Endodermal cell (in vitro differentiated cells): ENCODE results near the gene SRSF4. TPM values are rescaled to one million over a fixed set of nuclear protein-coding genes. Genes with fewer than 3 reads are reported as not detected.
A peak's percentile ranks its signal among the peaks of the same experiment; 100 is the strongest.

Source experiments
- DNase-seq: peaks from one replicate; pipeline ENCODE4 v3.0.0-alpha.2; 2017
- H3K27ac ChIP-seq: 2 replicates; pipeline ENCODE4 v1.5.1; 2013; ENCODE audit warnings: mild to moderate bottlenecking, low read depth, low read length, moderate library complexity
- H3K27me3 ChIP-seq: 2 replicates; pipeline ENCODE4 v1.6.1; 2013; ENCODE audit warnings: mild to moderate bottlenecking, low read length, moderate library complexity; ENCODE audit not compliant: insufficient read depth, control insufficient read depth, poor library complexity, severe bottlenecking
- H3K36me3 ChIP-seq: 2 replicates; pipeline ENCODE4 v1.7.0; 2013; ENCODE audit warnings: mild to moderate bottlenecking, low read length, moderate library complexity; ENCODE audit not compliant: control insufficient read depth, insufficient read depth
- H3K4me1 ChIP-seq: one replicate; pipeline ENCODE4 v1.7.0; 2013; ENCODE audit warnings: low read length; ENCODE audit not compliant: control insufficient read depth, insufficient read depth
- H3K4me3 ChIP-seq: 2 replicates; pipeline ENCODE4 v1.5.1; 2013; ENCODE audit warnings: mild to moderate bottlenecking, low read length, moderate library complexity
- H3K9ac ChIP-seq: 2 replicates; pipeline ENCODE4 v1.6.1; 2013; ENCODE audit warnings: mild to moderate bottlenecking, low read length, moderate library complexity; ENCODE audit not compliant: poor library complexity, severe bottlenecking; ENCODE audit errors: extremely low read depth
- H3K9me3 ChIP-seq: 2 replicates; pipeline ENCODE4 v1.6.1; 2013; ENCODE audit warnings: mild to moderate bottlenecking, low read length, moderate library complexity; ENCODE audit not compliant: control insufficient read depth
- H3K27ac Mint-ChIP-seq: 2 replicates; pipeline ENCODE4 v1.8.0; 2020; ENCODE audit warnings: mixed read lengths
- H3K27me3 Mint-ChIP-seq: 2 replicates; pipeline ENCODE4 v1.8.0; 2021; ENCODE audit warnings: mild to moderate bottlenecking, mixed read lengths; ENCODE audit not compliant: insufficient read depth
- H3K36me3 Mint-ChIP-seq: 2 replicates; pipeline ENCODE4 v1.8.0; 2020; ENCODE audit warnings: low read depth, mixed read lengths
- H3K4me1 Mint-ChIP-seq: 2 replicates; pipeline ENCODE4 v1.8.0; 2020; ENCODE audit warnings: mixed read lengths
- H3K4me3 Mint-ChIP-seq: 2 replicates; pipeline ENCODE4 v1.8.0; 2020; ENCODE audit warnings: mild to moderate bottlenecking, moderate library complexity, mixed read lengths
- H3K9me3 Mint-ChIP-seq: 2 replicates; pipeline ENCODE4 v1.8.0; 2020; ENCODE audit warnings: mild to moderate bottlenecking, mixed read lengths
- CTCF ChIP-seq: fragments of 200-600 bp; sonication (generic); conservative IDR thresholded peaks from 2 replicates; pipeline ENCODE4 v1.5.0; 2021; ENCODE audit warnings: antibody characterized with exemption, mild to moderate bottlenecking
- WGBS, 2 experiments: methylation state at CpG; one replicate each; pipeline versions ENCODE4 v1.1.5 to v1.1.7; 2013; ENCODE audit warnings: missing lambda C conversion rate in 2 of 2, mixed read lengths in 1 of 2; ENCODE audit not compliant: insufficient coverage in 1 of 2, insufficient read length in 1 of 2; 5-methylcytosine and 5-hydroxymethylcytosine counted together
- total RNA-seq, 2 donors: library from RNA; stranded (reverse); fragmentation: NEBNext Ultra II Directional in 1 of 2; extraction: Animal tissue kit (Norgen Biotek cat#: 25700) in 1 of 2; gene quantifications; 2 replicates in 1 of 2; 3 replicates in 1 of 2; pipeline ENCODE4 v1.2.1, GENCODE V29; 2021

The SRSF4 gene
- total RNA-seq, 2 donors from 2014 or later = 89.1 to 107 TPM

GRCh38 chr1:29148656-29149491 is 32.8 kb downstream of the SRSF4 start:
- Histone ChIP-seq H3K4me1 (no peaks in the 10 kb centered on the region), H3K27ac (no peak overlapping the region), H3K9me3 (no peaks in the 10 kb centered on the region), H3K4me3 (no peak overlapping the region), H3K36me3 (peaks cover 85% of the 10 kb centered on the region), H3K9ac (no peak overlapping the region), H3K27me3 (no peaks in the 10 kb centered on the region)
- Mint-ChIP-seq H3K4me3 (no peak overlapping the region), H3K27me3 (no peaks in the 10 kb centered on the region), H3K4me1 (no peaks in the 10 kb centered on the region), H3K9me3 (no peaks in the 10 kb centered on the region), H3K27ac (peak overlapping the region; percentile 48), H3K36me3 (peaks cover 87% of the 10 kb centered on the region)
- 93 to 96% methylated on average over 27 to 35 of the region's 35 CpGs for WGBS, 2 experiments
- no peak for TF ChIP-seq CTCF
- no peak for DNase-seq

DNA sequence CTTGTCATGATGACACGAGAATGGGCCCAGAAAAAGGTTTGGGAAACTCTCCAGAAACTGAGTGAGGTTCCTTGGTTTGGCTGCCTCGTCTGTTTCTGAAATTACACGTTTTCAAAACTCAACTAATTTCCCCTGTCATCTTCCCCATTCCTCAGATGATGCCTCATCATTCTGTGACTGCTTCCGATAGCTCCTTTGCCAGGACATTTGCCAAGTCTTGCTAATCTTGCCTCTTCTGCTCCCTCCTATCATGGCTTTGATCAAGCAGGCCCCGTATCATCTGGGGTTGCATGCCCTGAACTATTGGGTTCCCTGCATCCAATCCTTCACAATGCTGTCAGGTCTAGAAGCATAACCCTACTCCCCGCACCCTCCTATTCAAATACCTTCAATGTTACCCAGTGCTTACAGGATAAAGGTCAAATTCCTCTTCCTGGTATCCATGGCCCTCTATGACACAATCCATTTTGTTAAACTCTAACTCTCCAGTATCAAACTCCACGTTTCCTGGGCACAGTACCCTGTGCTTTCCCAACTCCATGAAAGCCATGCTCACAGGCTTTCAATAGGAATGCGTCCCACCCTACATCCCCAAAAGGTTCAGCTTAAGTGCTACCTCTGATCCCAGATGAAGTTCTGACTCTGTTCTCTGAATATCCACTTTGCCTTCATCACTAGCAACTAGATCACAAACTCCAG is 35.8 kb downstream of the SRSF4 start:
- Mint-ChIP-seq H3K4me1 (no peaks in the 10 kb centered on the region), H3K27me3 (no peaks in the 10 kb centered on the region), H3K27ac (peak overlapping the region; percentile 11), H3K9me3 (peaks cover under 1% of the 10 kb centered on the region), H3K4me3 (no peak overlapping the region), H3K36me3 (peaks cover 73% of the 10 kb centered on the region)
- Histone ChIP-seq H3K27ac (peak overlapping the region; percentile 29), H3K9me3 (no peaks in the 10 kb centered on the region), H3K9ac (no peak overlapping the region), H3K4me3 (no peak overlapping the region), H3K36me3 (peaks cover 59% of the 10 kb centered on the region), H3K4me1 (no peaks in the 10 kb centered on the region), H3K27me3 (no peaks in the 10 kb centered on the region)
- no peak for DNase-seq
- TF ChIP-seq CTCF = no peak
- 82 to 83% methylated on average over 7 to 8 of the region's 8 CpGs for WGBS, 2 experiments

DNA sequence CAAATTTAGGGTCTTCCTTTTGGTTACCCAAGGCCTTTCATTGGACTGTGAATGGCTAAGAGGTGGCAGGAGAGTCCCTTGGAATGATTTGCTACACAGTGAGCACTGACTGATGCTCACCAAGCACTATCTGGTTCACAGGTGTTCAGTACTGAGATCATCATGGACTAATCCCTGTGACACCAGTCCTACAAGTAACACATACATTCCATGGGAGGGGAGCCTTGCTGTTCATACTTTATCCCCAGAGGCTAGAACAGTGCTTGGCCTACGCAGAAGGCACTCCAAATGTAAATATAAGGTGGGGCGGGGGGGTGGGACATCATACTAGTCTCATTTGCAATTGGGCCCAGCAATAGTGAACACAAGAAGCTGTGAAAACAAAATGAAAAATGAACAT is 37.5 kb downstream of the SRSF4 start:
- 97 to 100% methylated on average over 1 to 2 of the region's 2 CpGs for WGBS, 2 experiments

More for the DNA sequence above, 37.5 kb downstream of the SRSF4 start:
- Mint-ChIP-seq H3K27ac (no peak overlapping the region), H3K4me1 (no peaks in the 10 kb centered on the region), H3K4me3 (no peak overlapping the region), H3K27me3 (no peaks in the 10 kb centered on the region), H3K36me3 (peaks cover 58% of the 10 kb centered on the region), H3K9me3 (peaks cover 5% of the 10 kb centered on the region)
- Histone ChIP-seq H3K9me3 (no peaks in the 10 kb centered on the region), H3K9ac (no peak overlapping the region), H3K27me3 (no peaks in the 10 kb centered on the region), H3K4me3 (no peak overlapping the region), H3K27ac (no peak overlapping the region), H3K36me3 (peaks cover 45% of the 10 kb centered on the region), H3K4me1 (no peaks in the 10 kb centered on the region)
- no peak for TF ChIP-seq CTCF
- no peak for DNase-seq
